HL-60 (cell line): ENCODE data around the gene EIF4B.

Experiments used
- POLR2AphosphoS5 ChIP-seq: IDR thresholded peaks from 2 replicates; pipeline ENCODE4 v1.6.1; 2012; ENCODE audit warnings: low read depth
- SPI1 ChIP-seq: IDR thresholded peaks from 2 replicates; pipeline ENCODE4 v1.6.1; 2012; ENCODE audit warnings: low read depth, mild to moderate bottlenecking, borderline replicate concordance
- TF ChIP-seq, protein P1 (sequence below): IDR thresholded peaks from one replicate; pipeline ENCODE4 v1.5.1; 2011; ENCODE audit warnings: low read length, control low read depth, inconsistent platforms; ENCODE audit not compliant: insufficient read depth
- TF ChIP-seq, protein P2 (sequence below): IDR thresholded peaks from 2 replicates; pipeline ENCODE4 v1.6.1; 2012; ENCODE audit warnings: low read depth; ENCODE audit not compliant: insufficient replicate concordance

- TF ChIP-seq POLR2AphosphoS5, result no peak
- TF ChIP-seq, protein P1, sequence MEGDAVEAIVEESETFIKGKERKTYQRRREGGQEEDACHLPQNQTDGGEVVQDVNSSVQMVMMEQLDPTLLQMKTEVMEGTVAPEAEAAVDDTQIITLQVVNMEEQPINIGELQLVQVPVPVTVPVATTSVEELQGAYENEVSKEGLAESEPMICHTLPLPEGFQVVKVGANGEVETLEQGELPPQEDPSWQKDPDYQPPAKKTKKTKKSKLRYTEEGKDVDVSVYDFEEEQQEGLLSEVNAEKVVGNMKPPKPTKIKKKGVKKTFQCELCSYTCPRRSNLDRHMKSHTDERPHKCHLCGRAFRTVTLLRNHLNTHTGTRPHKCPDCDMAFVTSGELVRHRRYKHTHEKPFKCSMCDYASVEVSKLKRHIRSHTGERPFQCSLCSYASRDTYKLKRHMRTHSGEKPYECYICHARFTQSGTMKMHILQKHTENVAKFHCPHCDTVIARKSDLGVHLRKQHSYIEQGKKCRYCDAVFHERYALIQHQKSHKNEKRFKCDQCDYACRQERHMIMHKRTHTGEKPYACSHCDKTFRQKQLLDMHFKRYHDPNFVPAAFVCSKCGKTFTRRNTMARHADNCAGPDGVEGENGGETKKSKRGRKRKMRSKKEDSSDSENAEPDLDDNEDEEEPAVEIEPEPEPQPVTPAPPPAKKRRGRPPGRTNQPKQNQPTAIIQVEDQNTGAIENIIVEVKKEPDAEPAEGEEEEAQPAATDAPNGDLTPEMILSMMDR, result no peak
- peak; percentile 90 for TF ChIP-seq SPI1
- TF ChIP-seq, protein P2, sequence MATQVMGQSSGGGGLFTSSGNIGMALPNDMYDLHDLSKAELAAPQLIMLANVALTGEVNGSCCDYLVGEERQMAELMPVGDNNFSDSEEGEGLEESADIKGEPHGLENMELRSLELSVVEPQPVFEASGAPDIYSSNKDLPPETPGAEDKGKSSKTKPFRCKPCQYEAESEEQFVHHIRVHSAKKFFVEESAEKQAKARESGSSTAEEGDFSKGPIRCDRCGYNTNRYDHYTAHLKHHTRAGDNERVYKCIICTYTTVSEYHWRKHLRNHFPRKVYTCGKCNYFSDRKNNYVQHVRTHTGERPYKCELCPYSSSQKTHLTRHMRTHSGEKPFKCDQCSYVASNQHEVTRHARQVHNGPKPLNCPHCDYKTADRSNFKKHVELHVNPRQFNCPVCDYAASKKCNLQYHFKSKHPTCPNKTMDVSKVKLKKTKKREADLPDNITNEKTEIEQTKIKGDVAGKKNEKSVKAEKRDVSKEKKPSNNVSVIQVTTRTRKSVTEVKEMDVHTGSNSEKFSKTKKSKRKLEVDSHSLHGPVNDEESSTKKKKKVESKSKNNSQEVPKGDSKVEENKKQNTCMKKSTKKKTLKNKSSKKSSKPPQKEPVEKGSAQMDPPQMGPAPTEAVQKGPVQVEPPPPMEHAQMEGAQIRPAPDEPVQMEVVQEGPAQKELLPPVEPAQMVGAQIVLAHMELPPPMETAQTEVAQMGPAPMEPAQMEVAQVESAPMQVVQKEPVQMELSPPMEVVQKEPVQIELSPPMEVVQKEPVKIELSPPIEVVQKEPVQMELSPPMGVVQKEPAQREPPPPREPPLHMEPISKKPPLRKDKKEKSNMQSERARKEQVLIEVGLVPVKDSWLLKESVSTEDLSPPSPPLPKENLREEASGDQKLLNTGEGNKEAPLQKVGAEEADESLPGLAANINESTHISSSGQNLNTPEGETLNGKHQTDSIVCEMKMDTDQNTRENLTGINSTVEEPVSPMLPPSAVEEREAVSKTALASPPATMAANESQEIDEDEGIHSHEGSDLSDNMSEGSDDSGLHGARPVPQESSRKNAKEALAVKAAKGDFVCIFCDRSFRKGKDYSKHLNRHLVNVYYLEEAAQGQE, result no peak
Observed at GRCh38 chr12:52956987-52957386, 49.3 kb upstream of the EIF4B start.
